Mesenchymal stem cell (in vitro differentiated cells and primary cell): Measurements from ENCODE around the gene XIRP1. TPM values are rescaled to one million over a fixed set of nuclear protein-coding genes. Genes with fewer than 3 reads are reported as not detected.

Source experiments
- DNase-seq: peaks from one replicate; pipeline ENCODE4 v3.0.0-alpha.2; 2013
- H2AFZ ChIP-seq: one replicate; pipeline ENCODE4 v1.6.1; 2013; ENCODE audit warnings: low read depth, mild to moderate bottlenecking, control low read depth, inconsistent platforms, low read length, moderate library complexity
- H2AK5ac ChIP-seq: 2 replicates; pipeline ENCODE4 v1.6.1; 2013; ENCODE audit warnings: low read length, moderate library complexity, mild to moderate bottlenecking, inconsistent platforms; ENCODE audit not compliant: severe bottlenecking
- H2BK120ac ChIP-seq: one replicate; pipeline ENCODE4 v1.6.1; 2013; ENCODE audit warnings: low read depth, mild to moderate bottlenecking, inconsistent platforms, low read length, moderate library complexity
- H2BK12ac ChIP-seq, 2 experiments: one replicate each; pipeline ENCODE4 v1.6.1; 2013; ENCODE audit warnings: inconsistent platforms in 2 of 2, low read length in 2 of 2, mild to moderate bottlenecking in 2 of 2, moderate library complexity in 2 of 2, control low read depth in 1 of 2
- H2BK15ac ChIP-seq: one replicate; pipeline ENCODE4 v1.6.1; 2013; ENCODE audit warnings: mild to moderate bottlenecking, low read depth, inconsistent platforms; ENCODE audit not compliant: poor library complexity, severe bottlenecking
- H2BK5ac ChIP-seq: 2 replicates; pipeline ENCODE4 v1.6.1; 2013; ENCODE audit warnings: low read depth, mild to moderate bottlenecking, low read length, control low read depth, inconsistent platforms; ENCODE audit not compliant: poor library complexity, severe bottlenecking
- H3K14ac ChIP-seq, 2 experiments: one replicate each; pipeline ENCODE4 v1.6.1; 2013; ENCODE audit warnings: inconsistent platforms in 2 of 2, low read length in 2 of 2, control low read depth in 1 of 2, mild to moderate bottlenecking in 1 of 2, moderate library complexity in 1 of 2
- H3K18ac ChIP-seq, 2 experiments: one replicate each; pipeline ENCODE4 v1.6.1; 2013; ENCODE audit warnings: inconsistent platforms in 2 of 2, low read length in 2 of 2, control low read depth in 1 of 2, low read depth in 1 of 2, mild to moderate bottlenecking in 1 of 2
- H3K23ac ChIP-seq, 2 experiments: one replicate each; pipeline ENCODE4 v1.6.1; 2013; ENCODE audit warnings: inconsistent platforms in 2 of 2, low read length in 2 of 2, mild to moderate bottlenecking in 2 of 2, moderate library complexity in 2 of 2, control low read depth in 1 of 2
- H3K27ac ChIP-seq: 2 replicates; pipeline ENCODE4 v1.5.1; 2013; ENCODE audit warnings: mild to moderate bottlenecking, moderate library complexity, low read length, control low read depth, inconsistent platforms; ENCODE audit not compliant: poor library complexity, severe bottlenecking
- H3K27me3 ChIP-seq, 2 experiments: 2 replicates each; pipeline versions ENCODE4 v1.6.1 to v1.7.0; 2013; ENCODE audit warnings: low read length in 2 of 2, mild to moderate bottlenecking in 2 of 2, moderate library complexity in 2 of 2, control low read depth in 1 of 2, inconsistent platforms in 1 of 2; ENCODE audit not compliant: control insufficient read depth in 1 of 2, insufficient read depth in 1 of 2
- H3K36me3 ChIP-seq, 2 experiments: 2 replicates each; pipeline versions ENCODE4 v1.6.1 to v1.7.0; 2013; ENCODE audit warnings: low read length in 2 of 2, control low read depth in 1 of 2, inconsistent platforms in 1 of 2, low read depth in 1 of 2, mild to moderate bottlenecking in 1 of 2; ENCODE audit not compliant: insufficient read depth in 2 of 2, control insufficient read depth in 1 of 2
- H3K4ac ChIP-seq, 2 experiments: one replicate each; pipeline ENCODE4 v1.6.1; 2013; ENCODE audit warnings: inconsistent platforms in 2 of 2, low read length in 2 of 2, mild to moderate bottlenecking in 2 of 2, moderate library complexity in 2 of 2, control low read depth in 1 of 2, low read depth in 1 of 2
- H3K4me1 ChIP-seq: 2 replicates; pipeline ENCODE4 v1.6.1; 2013; ENCODE audit warnings: low read depth, low read length, control low read depth; ENCODE audit not compliant: control insufficient read depth, insufficient read depth
- H3K4me2 ChIP-seq: 2 replicates; pipeline ENCODE4 v1.6.1; 2013; ENCODE audit warnings: low read length, mild to moderate bottlenecking, inconsistent platforms; ENCODE audit not compliant: poor library complexity, severe bottlenecking
- H3K4me3 ChIP-seq, 2 experiments: 2 replicates each; pipeline versions ENCODE4 v1.5.1 to v1.7.0; 2013; ENCODE audit warnings: low read length in 2 of 2, mild to moderate bottlenecking in 2 of 2, control low read depth in 1 of 2, low read depth in 1 of 2; ENCODE audit not compliant: insufficient read depth in 1 of 2
- H3K79me1 ChIP-seq: replicated peaks from 2 replicates; pipeline ENCODE4 v1.6.1; 2013; ENCODE audit warnings: mild to moderate bottlenecking, control low read depth, low read length, inconsistent platforms; ENCODE audit not compliant: poor library complexity, severe bottlenecking
- H3K9ac ChIP-seq: 2 replicates; pipeline ENCODE4 v1.7.0; 2013; ENCODE audit warnings: mild to moderate bottlenecking, low read length, moderate library complexity
- H3K9me3 ChIP-seq: 2 replicates; pipeline ENCODE4 v1.7.0; 2013; ENCODE audit warnings: mild to moderate bottlenecking, low read length; ENCODE audit not compliant: control insufficient read depth
- H4K8ac ChIP-seq: one replicate; pipeline ENCODE4 v1.6.1; 2013; ENCODE audit warnings: inconsistent platforms, mild to moderate bottlenecking, low read length, moderate library complexity
- H4K91ac ChIP-seq: one replicate; pipeline ENCODE4 v1.6.1; 2013; ENCODE audit warnings: mild to moderate bottlenecking, low read length, inconsistent platforms
- WGBS: methylation state at CpG from one replicate; pipeline ENCODE4 v1.1.7; 2013; ENCODE audit warnings: mixed read lengths; 5-methylcytosine and 5-hydroxymethylcytosine counted together
- polyA plus RNA-seq, 2 experiments: library from polyadenylated mRNA; stranded (reverse); fragments of 200-250 nt; gene quantifications; one replicate each; pipeline ENCODE4 v1.2.3, GENCODE V29; 2013

Gene XIRP1
- polyA plus RNA-seq (2013, experiment 1 of 2): 0.08 TPM
- 0.03 TPM for polyA plus RNA-seq (2013, experiment 2 of 2)

- Histone ChIP-seq H3K36me3 (no peaks in the 10 kb centered on the region), H3K4me3 (no peak within 1 kb of the TSS), H4K8ac (no peak within 1 kb of the TSS), H2BK5ac (no peak within 1 kb of the TSS), H2BK15ac (no peak within 1 kb of the TSS), H2AK5ac (no peak within 1 kb of the TSS), H3K4me1 (peaks cover 17% of the 10 kb centered on the region), H3K9ac (no peak within 1 kb of the TSS), H3K4me2 (no peak within 1 kb of the TSS), H2BK120ac (no peak within 1 kb of the TSS), H3K4ac (no peak within 1 kb of the TSS), H3K79me1 (no peaks in the 10 kb centered on the region), H3K9me3 (no peaks in the 10 kb centered on the region), H3K18ac (no peak within 1 kb of the TSS), H3K27ac (no peak within 1 kb of the TSS), H2AFZ (no peak within 1 kb of the TSS), H3K14ac (no peak within 1 kb of the TSS), H4K91ac (no peak within 1 kb of the TSS), H3K27me3 (peaks cover 5 to 14% of the 10 kb centered on the region in 2 experiments), H2BK12ac (no peak within 1 kb of the TSS), H3K23ac (no peak within 1 kb of the TSS)
- 74% methylated on average over 9 of the region's 9 CpGs for WGBS
- DNase-seq: peak; percentile 35
These were observed at the start of gene XIRP1 for GRCh38 chr3:39192490-39193092. XIRP1 (minus strand) TSS chr3:39192595; CDS start chr3:39189445, 3,150 bp downstream.

GRCh38 chr3:39241561-39241960 lies 49.2 kb upstream of the XIRP1 start:
- Histone ChIP-seq H3K4me2 (no peak overlapping the region), H3K27me3 (peaks cover 12 to 54% of the 10 kb centered on the region in 2 experiments), H2BK15ac (no peak overlapping the region), H3K4ac (no peak overlapping the region), H2AFZ (no peak overlapping the region), H3K14ac (no peak overlapping the region), H3K23ac (no peak overlapping the region), H3K4me1 (no peaks in the 10 kb centered on the region), H3K27ac (no peak overlapping the region), H3K79me1 (no peaks in the 10 kb centered on the region), H2BK120ac (no peak overlapping the region), H2BK12ac (no peak overlapping the region), H2BK5ac (no peak overlapping the region), H3K4me3 (no peak overlapping the region), H3K9me3 (no peaks in the 10 kb centered on the region), H3K18ac (no peak overlapping the region), H4K91ac (no peak overlapping the region), H4K8ac (no peak overlapping the region), H3K36me3 (no peaks in the 10 kb centered on the region), H2AK5ac (no peak overlapping the region), H3K9ac (no peak overlapping the region)
- no peak for DNase-seq

GRCh38 chr3:39237027-39237426 lies 44.6 kb upstream of the XIRP1 start:
- no peaks in the 10 kb centered on the region for H3K36me3 ChIP-seq
- no peak for DNase-seq
- no peak overlapping the region for H2BK15ac ChIP-seq
- no peak overlapping the region for H4K8ac ChIP-seq
- H3K23ac ChIP-seq: no peak overlapping the region
- H3K4me2 ChIP-seq: no peak overlapping the region
- no peak overlapping the region for H4K91ac ChIP-seq
- no peaks in the 10 kb centered on the region for H3K9me3 ChIP-seq
- no peaks in the 10 kb centered on the region for H3K79me1 ChIP-seq
- H3K9ac ChIP-seq: no peak overlapping the region
- no peak overlapping the region for H3K4ac ChIP-seq
- peaks cover 22 to 78% of the 10 kb centered on the region in 2 experiments for H3K27me3 ChIP-seq
- WGBS: 66% methylated on average over 6 of the region's 6 CpGs
- H2BK5ac ChIP-seq: no peak overlapping the region
- H2AFZ ChIP-seq: no peak overlapping the region
- no peaks in the 10 kb centered on the region for H3K4me1 ChIP-seq
- H2AK5ac ChIP-seq: no peak overlapping the region
- H3K4me3 ChIP-seq: no peak overlapping the region
- no peak overlapping the region for H3K14ac ChIP-seq
- no peak overlapping the region for H2BK12ac ChIP-seq
- no peak overlapping the region for H3K18ac ChIP-seq
- H2BK120ac ChIP-seq: no peak overlapping the region
- H3K27ac ChIP-seq: no peak overlapping the region

GRCh38 chr3:39234651-39235050 lies 42.3 kb upstream of the XIRP1 start:
- Histone ChIP-seq H4K8ac (no peak overlapping the region), H2BK15ac (no peak overlapping the region), H3K4me3 (no peak overlapping the region), H3K4me1 (no peaks in the 10 kb centered on the region), H3K23ac (no peak overlapping the region), H2AK5ac (no peak overlapping the region), H3K18ac (no peak overlapping the region), H3K4me2 (no peak overlapping the region), H2BK120ac (no peak overlapping the region), H3K27me3 (peaks cover 32 to 75% of the 10 kb centered on the region in 2 experiments), H3K14ac (no peak overlapping the region), H3K9me3 (peaks cover 6% of the 10 kb centered on the region), H3K79me1 (no peaks in the 10 kb centered on the region), H3K9ac (no peak overlapping the region), H2BK5ac (no peak overlapping the region), H4K91ac (no peak overlapping the region), H3K4ac (no peak overlapping the region), H3K36me3 (no peaks in the 10 kb centered on the region), H3K27ac (no peak overlapping the region), H2AFZ (no peak overlapping the region), H2BK12ac (no peak overlapping the region)
- DNase-seq: no peak
- no CpG with 5 or more reads among the region's 2 CpGs for WGBS
